K562 (cell line): ENCODE measurements around the gene ITPRID2. TPM values are rescaled to one million over a fixed set of nuclear protein-coding genes. Genes with fewer than 3 reads are reported as not detected.

Experiments
- AFF4 ChIP-seq: sonication (generic); formaldehyde crosslinking; IDR thresholded peaks from 2 replicates; pipeline ENCODE4 v1.8.0; 2023; ENCODE audit warnings: mild to moderate bottlenecking, missing genetic modification reagents
- CGGBP1 ChIP-seq: fragments of 250-450 bp; sonication (Bioruptor Pico); IDR thresholded peaks from 2 replicates; pipeline ENCODE4 v1.9.0; 2021; ENCODE audit warnings: mild to moderate bottlenecking
- CHD1 ChIP-seq: fragments of 200-600 bp; sonication (generic); IDR thresholded peaks from one replicate; pipeline ENCODE4 v1.6.1; 2012; ENCODE audit warnings: mild to moderate bottlenecking, moderate library complexity, low read length, inconsistent platforms
- FOXJ3 ChIP-seq: sonication (generic); formaldehyde crosslinking; IDR thresholded peaks from 2 replicates; pipeline ENCODE4 v1.4.0; 2020; ENCODE audit warnings: mild to moderate bottlenecking, missing genetic modification reagents
- HNRNPLL ChIP-seq: fragments of 200-400 bp; formaldehyde crosslinking; IDR thresholded peaks from 2 replicates; pipeline ENCODE4 v1.6.1; 2017; ENCODE audit warnings: low read length, low read depth, mild to moderate bottlenecking; ENCODE audit not compliant: poor library complexity, severe bottlenecking
- NCOA1 ChIP-seq: fragments of 450-650 bp; IDR thresholded peaks from 2 replicates; pipeline ENCODE4 v1.6.1; 2016; ENCODE audit warnings: low read depth
- NR2C2 ChIP-seq, 2 experiments: fragments of 200-800 bp in 1 of 2; sonication (Bioruptor generic) in 1 of 2; sonication (generic) in 1 of 2; formaldehyde crosslinking in 1 of 2; IDR thresholded peaks; 2 replicates each; pipeline versions ENCODE4 v1.6.1 to v1.8.0; 2016 to 2022; ENCODE audit warnings: mild to moderate bottlenecking in 1 of 2, missing compliant biosample characterization in 1 of 2, missing genetic modification characterization in 1 of 2, missing genetic modification reagents in 1 of 2
- SAFB ChIP-seq: fragments of 200-400 bp; formaldehyde crosslinking; IDR thresholded peaks from 2 replicates; pipeline ENCODE4 v1.6.1; 2017; ENCODE audit warnings: low read depth, low read length, borderline replicate concordance
- SMARCC2 ChIP-seq: fragments of 450-650 bp; IDR thresholded peaks from 2 replicates; pipeline ENCODE4 v1.6.1; 2017; ENCODE audit warnings: antibody characterized with exemption, moderate library complexity, mild to moderate bottlenecking, low read depth
- ZNF143 ChIP-seq: sonication (generic); formaldehyde crosslinking; IDR thresholded peaks from 2 replicates; pipeline ENCODE4 v1.9.0; 2022; ENCODE audit warnings: mild to moderate bottlenecking, missing genetic modification reagents
- ZNF395 ChIP-seq: fragments of 200-800 bp; sonication (Bioruptor generic); IDR thresholded peaks from 2 replicates; pipeline ENCODE4 v1.6.1; 2017; ENCODE audit warnings: missing genetic modification characterization, missing compliant biosample characterization
- ZNF511 ChIP-seq: sonication (generic); formaldehyde crosslinking; IDR thresholded peaks from 2 replicates; pipeline ENCODE4 v1.8.0; 2022; ENCODE audit warnings: mild to moderate bottlenecking, missing genetic modification reagents
- ZNF76 ChIP-seq: fragments of 250-450 bp; sonication (Bioruptor Pico); IDR thresholded peaks from 2 replicates; pipeline ENCODE4 v1.4.0; 2020; ENCODE audit warnings: mild to moderate bottlenecking, moderate library complexity, borderline replicate concordance
- polyA plus RNA-seq, 8 experiments: library from polyadenylated mRNA; depleted of rRNA in 4 of 8; stranded (reverse) in 5 of 8; unstranded in 3 of 8; fragments of >200 nt; fragmentation: Nextera tagmentation in 2 of 8; fragmentation: Illumina TruSeq in 1 of 8; extraction: Ambion mirVana in 2 of 8; extraction: Trizol in 1 of 8; gene quantifications; 2 replicates each; pipeline versions ENCODE4 v1.2.1 to v1.2.3, GENCODE V29; 2011 to 2014; ENCODE audit warnings: inconsistent platforms in 1 of 8, missing spikeins in 1 of 8
- total RNA-seq, 7 experiments: library from RNA; depleted of rRNA in 6 of 7; stranded (reverse); fragments of >200 nt in 6 of 7; fragmentation: Illumina TruSeq in 2 of 7; extraction: Trizol in 2 of 7; gene quantifications; 2 replicates each; pipeline versions ENCODE4 v1.2.1 to v1.2.3, GENCODE V29; 2011 to 2021; ENCODE audit warnings: low replicate concordance in 1 of 7
- TF ChIP-seq, protein P1 (sequence below): fragments of 200-800 bp; sonication (Bioruptor generic); IDR thresholded peaks from 2 replicates; pipeline ENCODE4 v1.6.1; 2016; ENCODE audit warnings: missing genetic modification characterization, missing compliant biosample characterization

ITPRID2 gene
- total and polyA plus RNA-seq, 9 of the 15 experiments (the other 6 are each of a cell fraction or from before 2014, with no cell fraction given), result 18.5 to 77.8 (median 52.0) TPM

GRCh38 chr2:181892799-181893435, 1.4 kb downstream of the ITPRID2 start (continued):
- TF ChIP-seq AFF4 (CRISPR knock-in tag), result 0 out of 2 replicates have a peak, but pooled peaks have one; percentile 6
- 0 out of 2 replicates have a peak, but pooled peaks have one; percentile 23 for TF ChIP-seq SMARCC2
- TF ChIP-seq HNRNPLL, result no peak
- TF ChIP-seq CHD1, result peak; percentile 56
- TF ChIP-seq ZNF143 (CRISPR knock-in tag), result no peak
- no peak for TF ChIP-seq NR2C2 (CRISPR knock-in tag; IDR thresholded peaks at IDR 0.05)
- TF ChIP-seq NR2C2 (tag; IDR thresholded peaks at IDR 0.05), result no peak
- TF ChIP-seq CGGBP1 (CRISPR knock-in tag), result no peak
- TF ChIP-seq ZNF395 (CRISPR knock-in tag), result 0 out of 2 replicates have a peak, but pooled peaks have one; percentile 12
- no peak for TF ChIP-seq SAFB
- TF ChIP-seq, protein P1, sequence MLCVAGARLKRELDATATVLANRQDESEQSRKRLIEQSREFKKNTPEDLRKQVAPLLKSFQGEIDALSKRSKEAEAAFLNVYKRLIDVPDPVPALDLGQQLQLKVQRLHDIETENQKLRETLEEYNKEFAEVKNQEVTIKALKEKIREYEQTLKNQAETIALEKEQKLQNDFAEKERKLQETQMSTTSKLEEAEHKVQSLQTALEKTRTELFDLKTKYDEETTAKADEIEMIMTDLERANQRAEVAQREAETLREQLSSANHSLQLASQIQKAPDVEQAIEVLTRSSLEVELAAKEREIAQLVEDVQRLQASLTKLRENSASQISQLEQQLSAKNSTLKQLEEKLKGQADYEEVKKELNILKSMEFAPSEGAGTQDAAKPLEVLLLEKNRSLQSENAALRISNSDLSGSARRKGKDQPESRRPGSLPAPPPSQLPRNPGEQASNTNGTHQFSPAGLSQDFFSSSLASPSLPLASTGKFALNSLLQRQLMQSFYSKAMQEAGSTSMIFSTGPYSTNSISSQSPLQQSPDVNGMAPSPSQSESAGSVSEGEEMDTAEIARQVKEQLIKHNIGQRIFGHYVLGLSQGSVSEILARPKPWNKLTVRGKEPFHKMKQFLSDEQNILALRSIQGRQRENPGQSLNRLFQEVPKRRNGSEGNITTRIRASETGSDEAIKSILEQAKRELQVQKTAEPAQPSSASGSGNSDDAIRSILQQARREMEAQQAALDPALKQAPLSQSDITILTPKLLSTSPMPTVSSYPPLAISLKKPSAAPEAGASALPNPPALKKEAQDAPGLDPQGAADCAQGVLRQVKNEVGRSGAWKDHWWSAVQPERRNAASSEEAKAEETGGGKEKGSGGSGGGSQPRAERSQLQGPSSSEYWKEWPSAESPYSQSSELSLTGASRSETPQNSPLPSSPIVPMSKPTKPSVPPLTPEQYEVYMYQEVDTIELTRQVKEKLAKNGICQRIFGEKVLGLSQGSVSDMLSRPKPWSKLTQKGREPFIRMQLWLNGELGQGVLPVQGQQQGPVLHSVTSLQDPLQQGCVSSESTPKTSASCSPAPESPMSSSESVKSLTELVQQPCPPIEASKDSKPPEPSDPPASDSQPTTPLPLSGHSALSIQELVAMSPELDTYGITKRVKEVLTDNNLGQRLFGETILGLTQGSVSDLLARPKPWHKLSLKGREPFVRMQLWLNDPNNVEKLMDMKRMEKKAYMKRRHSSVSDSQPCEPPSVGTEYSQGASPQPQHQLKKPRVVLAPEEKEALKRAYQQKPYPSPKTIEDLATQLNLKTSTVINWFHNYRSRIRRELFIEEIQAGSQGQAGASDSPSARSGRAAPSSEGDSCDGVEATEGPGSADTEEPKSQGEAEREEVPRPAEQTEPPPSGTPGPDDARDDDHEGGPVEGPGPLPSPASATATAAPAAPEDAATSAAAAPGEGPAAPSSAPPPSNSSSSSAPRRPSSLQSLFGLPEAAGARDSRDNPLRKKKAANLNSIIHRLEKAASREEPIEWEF (CRISPR knock-in tag), result no peak
- TF ChIP-seq ZNF76 (CRISPR knock-in tag), result no peak
- no peak for TF ChIP-seq FOXJ3 (CRISPR knock-in tag)
- no peak for TF ChIP-seq NCOA1
- no peak for TF ChIP-seq ZNF511 (CRISPR knock-in tag)
